Skin of body (tissue), 3 donors: ENCODE data around the gene GNL1. TPM values are rescaled to one million over a fixed set of nuclear protein-coding genes. Genes with fewer than 3 reads are reported as not detected.
A peak's percentile ranks its signal among the peaks of the same experiment; 100 is the strongest.
"Not testable (repeated sequence)": the region's sequence is repeated elsewhere in the genome, so short reads cannot be mapped to it uniquely, and the experiment has no call there.

ENCODE experiments used
- DNase-seq: peaks from one replicate; lab custom pipeline; 2025; lab: John Stamatoyannopoulos, UW
- small RNA-seq: library from RNA; depleted of rRNA; stranded (forward); fragments of <200 nt; gene quantifications from one replicate; pipeline ENCODE3, GENCODE V24; 2014; ENCODE audit warnings: low replicate concordance
- total RNA-seq: library from RNA; depleted of rRNA; stranded (reverse); fragments of >200 nt; gene quantifications from one replicate; pipeline ENCODE4 v1.2.3, GENCODE V29; 2014

Gene GNL1
- total RNA-seq, 1 donor from 2014 or later: 35.8 TPM

- no peak for DNase-seq
Measured at GRCh38 chr6:30497714-30498113, 58.6 kb downstream of the GNL1 start.

- DNase-seq: not testable (repeated sequence)
Measured at GRCh38 chr6:30497261-30497599, 59.1 kb downstream of the GNL1 start.

- DNase-seq: no peak
Measured at GRCh38 chr6:30495993-30496392, 60.3 kb downstream of the GNL1 start.

GRCh38 chr6:30495060-30495459, 61.2 kb downstream of the GNL1 start:
- not testable (repeated sequence) for DNase-seq

GRCh38 chr6:30494291-30494861, 61.9 kb downstream of the GNL1 start:
- no peak for DNase-seq

- DNase-seq: no peak
Measured at GRCh38 chr6:30493643-30494250, 62.5 kb downstream of the GNL1 start.

GRCh38 chr6:30491991-30492952, 64.0 kb downstream of the GNL1 start:
- no peak for DNase-seq

Small RNA genes lying within 50 kb of the gene (small RNA-seq; reads per million reads assigned to genes)
- gene MIR877: 4.1 reads per million, percentile 90 among the genes with 10 or more reads in this experiment

Other genes with a start within 250 kb of the GNL1 start
- 5.5 TPM for gene TRIM39, start 229.6 kb downstream of the GNL1 start, total RNA-seq
- 14.0 TPM for gene RPP21, start 211.3 kb downstream of the GNL1 start, total RNA-seq
- gene HLA-E, start 67.0 kb downstream of the GNL1 start, total RNA-seq: 115 TPM
- 6.6 TPM for gene PRR3, start 806 bp upstream of the GNL1 start, total RNA-seq
- gene ABCF1, start 15.0 kb upstream of the GNL1 start, total RNA-seq: 27.4 TPM
- 15.2 TPM for gene PPP1R10, start 60.8 kb upstream of the GNL1 start, total RNA-seq
- gene MRPS18B, start 61.4 kb upstream of the GNL1 start, total RNA-seq: 41.3 TPM
- gene ATAT1, start 70.4 kb upstream of the GNL1 start, total RNA-seq: 7.8 TPM
- 5.2 TPM for gene C6orf136, start 90.6 kb upstream of the GNL1 start, total RNA-seq
- gene DHX16, start 116.5 kb upstream of the GNL1 start, total RNA-seq: 17.9 TPM
- 22.2 TPM for gene PPP1R18, start 130.2 kb upstream of the GNL1 start, total RNA-seq
- gene NRM, start 134.5 kb upstream of the GNL1 start, total RNA-seq: 3.6 TPM
- gene MDC1, start 160.8 kb upstream of the GNL1 start, total RNA-seq: 9.3 TPM
- gene TUBB, start 163.9 kb upstream of the GNL1 start, total RNA-seq: 296 TPM
- 32.6 TPM for gene FLOT1, start 186.2 kb upstream of the GNL1 start, total RNA-seq
- gene IER3, start 188.1 kb upstream of the GNL1 start, total RNA-seq: 33.0 TPM